Uterus (tissue), 2 donors: ENCODE results near the gene ZNF837.

Experiments
- CTCF ChIP-seq, 4 experiments: fragments of 200-600 bp in 2 of 4; fragments of 450-650 bp in 2 of 4; sonication (generic) in 2 of 4; IDR thresholded peaks; one replicate each; pipeline ENCODE4 v1.5.1; 2016 to 2019; ENCODE audit warnings: antibody characterized with exemption in 4 of 4, mild to moderate bottlenecking in 2 of 4, moderate library complexity in 1 of 4
- POLR2A ChIP-seq, 2 donors: fragments of 450-650 bp; IDR thresholded peaks; one replicate each; pipeline ENCODE4 v1.6.1; 2016; ENCODE audit warnings: antibody characterized with exemption in 2 of 2, mild to moderate bottlenecking in 1 of 2, moderate library complexity in 1 of 2

GRCh38 chr19:58332697-58333096 is 48.1 kb downstream of the ZNF837 start:
- TF ChIP-seq CTCF (IDR thresholded peaks at IDR 0.05) (no peak), POLR2A (IDR thresholded peaks at IDR 0.05) (no peak)
